Measurements from ENCODE around the gene PLTP. TPM values are rescaled to one million over a fixed set of nuclear protein-coding genes. Genes with fewer than 3 reads are reported as not detected.

PLTP gene
- total and polyA plus RNA-seq, 2 of the 13 experiments (the other 11 are each of a cell fraction or from before 2014, with no cell fraction given): 16.9 to 28.6 TPM

- TF ChIP-seq ATF7 (IDR thresholded peaks at IDR 0.05) (no peak), ATF7 (CRISPR knock-in tag; IDR thresholded peaks at IDR 0.05) (peak; percentile 72; the same call in 1 of the 2 replicates), HDAC1 (CRISPR knock-in tag; IDR thresholded peaks at IDR 0.05) (no peak; the same call in 1 of the 2 replicates), ZXDC (CRISPR knock-in tag; IDR thresholded peaks at IDR 0.05) (no peak), NFATC3 (CRISPR knock-in tag; IDR thresholded peaks at IDR 0.05) (no peak; the same call in none of the 2 replicates), ISX (CRISPR knock-in tag; conservative IDR thresholded peaks at IDR 0.05) (no peak), ZNF850 (CRISPR knock-in tag; conservative IDR thresholded peaks at IDR 0.05) (peak; percentile 80), RFXAP (CRISPR knock-in tag; IDR thresholded peaks at IDR 0.05; ENCODE audit: borderline replicate concordance) (no peak), ZBTB25 (CRISPR knock-in tag; IDR thresholded peaks at IDR 0.05) (no peak; the same call in 1 of the 2 replicates), TBP (CRISPR knock-in tag; IDR thresholded peaks at IDR 0.05) (0 out of 2 replicates have a peak, but pooled peaks have one; percentile 67), IKZF1 (IDR thresholded peaks at IDR 0.05) (no peak), ZNF597 (CRISPR knock-in tag; IDR thresholded peaks at IDR 0.05) (no peak), REXO4 (CRISPR knock-in tag; IDR thresholded peaks at IDR 0.05; ENCODE audit: borderline replicate concordance) (peak; percentile 86; the same call in 1 of the 2 replicates), RNF2 (conservative IDR thresholded peaks at IDR 0.05; ENCODE audit: low read depth) (no peak), TP53 (CRISPR knock-in tag; conservative IDR thresholded peaks at IDR 0.05) (peak; percentile 65; the same call in 1 of the 2 replicates), CERS6 (CRISPR knock-in tag; IDR thresholded peaks at IDR 0.05) (no peak), DNMT3B (CRISPR knock-in tag; conservative IDR thresholded peaks at IDR 0.05) (no peak), TGIF2 (CRISPR knock-in tag; IDR thresholded peaks at IDR 0.05) (no peak), ZNF672 (CRISPR knock-in tag; IDR thresholded peaks at IDR 0.05) (peak; percentile 71; the same call in 1 of the 2 replicates), HDAC6 (IDR thresholded peaks at IDR 0.05; ENCODE audit: low read depth, low read length) (no peak), THAP9 (CRISPR knock-in tag; IDR thresholded peaks at IDR 0.05; ENCODE audit: borderline replicate concordance) (no peak), RORA (CRISPR knock-in tag; IDR thresholded peaks at IDR 0.05) (no peak), ZBTB21 (CRISPR knock-in tag; IDR thresholded peaks at IDR 0.05) (no peak), MEIS2 (CRISPR knock-in tag; IDR thresholded peaks at IDR 0.05) (no peak; the same call in 1 of the 2 replicates)
Measured at GRCh38 chr20:45934046-45934585, 22.2 kb upstream of the PLTP start (continued).

Measured in HepG2 (cell line).